ENCODE data around the gene MRPS18B.
A peak's percentile ranks its signal among the peaks of the same experiment; 100 is the strongest.

Gene MRPS18B

GRCh38 chr6:30617565-30618269 lies at the start of gene MRPS18B:
TSS of gene MRPS18B (plus strand) at chr6:30617840. CDS start at chr6:30617866, 26 bp downstream.
- DNase-seq (ENCODE audit: low spot score) = peak; percentile 99

- DNase-seq (ENCODE audit: low spot score) = no peak
These were observed 49.4 kb upstream of the MRPS18B start for GRCh38 chr6:30568245-30568644.

- DNase-seq (ENCODE audit: low spot score) = no peak
These were observed 47.4 kb upstream of the MRPS18B start for GRCh38 chr6:30570263-30570662.

GRCh38 chr6:30570740-30571074 lies 46.9 kb upstream of the MRPS18B start:
- no peak for DNase-seq (ENCODE audit: low spot score)

GRCh38 chr6:30571075-30571761 lies 46.4 kb upstream of the MRPS18B start, which contains the start of gene ABCF1:
TSS of gene ABCF1 (plus strand) at chr6:30571442. CDS start at chr6:30571488, 46 bp downstream.
- DNase-seq (ENCODE audit: low spot score) = peak; percentile 96

- DNase-seq (ENCODE audit: low spot score) = no peak
These were observed 45.9 kb upstream of the MRPS18B start for GRCh38 chr6:30571762-30572082.

GRCh38 chr6:30572148-30572547 lies 45.5 kb upstream of the MRPS18B start:
- DNase-seq (ENCODE audit: low spot score) = no peak

GRCh38 chr6:30573113-30573512 lies 44.5 kb upstream of the MRPS18B start:
- DNase-seq (ENCODE audit: low spot score) = no peak

- DNase-seq (ENCODE audit: low spot score) = no peak
These were observed 39.6 kb upstream of the MRPS18B start for GRCh38 chr6:30578051-30578450.

GRCh38 chr6:30583921-30584320 lies 33.7 kb upstream of the MRPS18B start:
- no peak for DNase-seq (ENCODE audit: low spot score)

- no peak for DNase-seq (ENCODE audit: low spot score)
These were observed 27.8 kb upstream of the MRPS18B start for GRCh38 chr6:30589754-30590358.

- no peak for DNase-seq (ENCODE audit: low spot score)
These were observed 27.1 kb upstream of the MRPS18B start for GRCh38 chr6:30590509-30590908.

GRCh38 chr6:30591008-30591407 lies 26.6 kb upstream of the MRPS18B start:
- DNase-seq (ENCODE audit: low spot score) = no peak

GRCh38 chr6:30592287-30592686 lies 25.4 kb upstream of the MRPS18B start:
- DNase-seq (ENCODE audit: low spot score) = no peak

- DNase-seq (ENCODE audit: low spot score) = peak; percentile 66
These were observed 20.1 kb upstream of the MRPS18B start for GRCh38 chr6:30597315-30598144.

GRCh38 chr6:30598912-30599624 lies 18.6 kb upstream of the MRPS18B start:
- DNase-seq (ENCODE audit: low spot score) = no peak

GRCh38 chr6:30599625-30600324 lies 17.9 kb upstream of the MRPS18B start:
- DNase-seq (ENCODE audit: low spot score) = no peak

GRCh38 chr6:30600451-30600961 lies 17.1 kb upstream of the MRPS18B start:
- no peak for DNase-seq (ENCODE audit: low spot score)

- no peak for DNase-seq (ENCODE audit: low spot score)
These were observed 16.2 kb upstream of the MRPS18B start for GRCh38 chr6:30601436-30601814.

- no peak for DNase-seq (ENCODE audit: low spot score)
These were observed 15.6 kb upstream of the MRPS18B start for GRCh38 chr6:30601815-30602641.

Data from kidney capillary endothelial cell (primary cell).